ENCODE data around the gene DDIT3.

Gene DDIT3

GRCh38 chr12:57498132-57498502 is 22.2 kb downstream of the DDIT3 start:
- TF ChIP-seq POLR2AphosphoS5 (IDR thresholded peaks at IDR 0.05; ENCODE audit: low read depth, low read length): no peak; the same call in 1 of the 2 replicates
- no peak for TF ChIP-seq FOXP2 (optimal IDR thresholded peaks at IDR 0.05; ENCODE audit: borderline replicate concordance, extremely low read depth, extremely low read length, insufficient read depth)
- TF ChIP-seq TAF1 (IDR thresholded peaks at IDR 0.05; ENCODE audit: borderline replicate concordance, insufficient read depth, low read length): no peak
- TF ChIP-seq SIN3A (IDR thresholded peaks at IDR 0.05; ENCODE audit: borderline replicate concordance, insufficient read depth, low read length): no peak
- TF ChIP-seq REST (IDR thresholded peaks at IDR 0.05; ENCODE audit: insufficient read depth in 1 of 2, low read depth in 2 of 2, low read length in 2 of 2): no peak

GRCh38 chr12:57497223-57498131 is 22.8 kb downstream of the DDIT3 start:
- no peak for TF ChIP-seq TAF1 (IDR thresholded peaks at IDR 0.05; ENCODE audit: borderline replicate concordance, insufficient read depth, low read length)

- TF ChIP-seq FOXP2 (optimal IDR thresholded peaks at IDR 0.05; ENCODE audit: borderline replicate concordance, extremely low read depth, extremely low read length, insufficient read depth) (no peak), SIN3A (IDR thresholded peaks at IDR 0.05; ENCODE audit: borderline replicate concordance, insufficient read depth, low read length) (no peak), REST (IDR thresholded peaks at IDR 0.05; ENCODE audit: insufficient read depth in 1 of 2, low read depth in 2 of 2, low read length in 2 of 2) (no peak), POLR2AphosphoS5 (IDR thresholded peaks at IDR 0.05; ENCODE audit: low read depth, low read length) (no peak), TAF1 (IDR thresholded peaks at IDR 0.05; ENCODE audit: borderline replicate concordance, insufficient read depth, low read length) (no peak)
These were observed 23.5 kb downstream of the DDIT3 start for GRCh38 chr12:57496822-57497221.

GRCh38 chr12:57491393-57492280 is 28.7 kb downstream of the DDIT3 start:
- TF ChIP-seq TAF1 (IDR thresholded peaks at IDR 0.05; ENCODE audit: borderline replicate concordance, insufficient read depth, low read length): no peak
- no peak for TF ChIP-seq POLR2AphosphoS5 (IDR thresholded peaks at IDR 0.05; ENCODE audit: low read depth, low read length)
- no peak for TF ChIP-seq FOXP2 (optimal IDR thresholded peaks at IDR 0.05; ENCODE audit: borderline replicate concordance, extremely low read depth, extremely low read length, insufficient read depth)
- TF ChIP-seq REST (IDR thresholded peaks at IDR 0.05; ENCODE audit: insufficient read depth in 1 of 2, low read depth in 2 of 2, low read length in 2 of 2): no peak
- TF ChIP-seq SIN3A (IDR thresholded peaks at IDR 0.05; ENCODE audit: borderline replicate concordance, insufficient read depth, low read length): no peak

- no peak for TF ChIP-seq SIN3A (IDR thresholded peaks at IDR 0.05; ENCODE audit: borderline replicate concordance, insufficient read depth, low read length)
- no peak for TF ChIP-seq FOXP2 (optimal IDR thresholded peaks at IDR 0.05; ENCODE audit: borderline replicate concordance, extremely low read depth, extremely low read length, insufficient read depth)
- no peak for TF ChIP-seq POLR2AphosphoS5 (IDR thresholded peaks at IDR 0.05; ENCODE audit: low read depth, low read length)
- TF ChIP-seq TAF1 (IDR thresholded peaks at IDR 0.05; ENCODE audit: borderline replicate concordance, insufficient read depth, low read length): no peak
- no peak for TF ChIP-seq REST (IDR thresholded peaks at IDR 0.05; ENCODE audit: insufficient read depth in 1 of 2, low read depth in 2 of 2, low read length in 2 of 2)
These were observed 30.2 kb downstream of the DDIT3 start for GRCh38 chr12:57490126-57490525.

All from PFSK-1 (cell line).